ENCODE results near the gene PGAP3. TPM values are rescaled to one million over a fixed set of nuclear protein-coding genes. Genes with fewer than 3 reads are reported as not detected.

The PGAP3 gene
- polyA plus RNA-seq, 3 donors: 8.3 to 19.3 (median 9.2) TPM

DNA sequence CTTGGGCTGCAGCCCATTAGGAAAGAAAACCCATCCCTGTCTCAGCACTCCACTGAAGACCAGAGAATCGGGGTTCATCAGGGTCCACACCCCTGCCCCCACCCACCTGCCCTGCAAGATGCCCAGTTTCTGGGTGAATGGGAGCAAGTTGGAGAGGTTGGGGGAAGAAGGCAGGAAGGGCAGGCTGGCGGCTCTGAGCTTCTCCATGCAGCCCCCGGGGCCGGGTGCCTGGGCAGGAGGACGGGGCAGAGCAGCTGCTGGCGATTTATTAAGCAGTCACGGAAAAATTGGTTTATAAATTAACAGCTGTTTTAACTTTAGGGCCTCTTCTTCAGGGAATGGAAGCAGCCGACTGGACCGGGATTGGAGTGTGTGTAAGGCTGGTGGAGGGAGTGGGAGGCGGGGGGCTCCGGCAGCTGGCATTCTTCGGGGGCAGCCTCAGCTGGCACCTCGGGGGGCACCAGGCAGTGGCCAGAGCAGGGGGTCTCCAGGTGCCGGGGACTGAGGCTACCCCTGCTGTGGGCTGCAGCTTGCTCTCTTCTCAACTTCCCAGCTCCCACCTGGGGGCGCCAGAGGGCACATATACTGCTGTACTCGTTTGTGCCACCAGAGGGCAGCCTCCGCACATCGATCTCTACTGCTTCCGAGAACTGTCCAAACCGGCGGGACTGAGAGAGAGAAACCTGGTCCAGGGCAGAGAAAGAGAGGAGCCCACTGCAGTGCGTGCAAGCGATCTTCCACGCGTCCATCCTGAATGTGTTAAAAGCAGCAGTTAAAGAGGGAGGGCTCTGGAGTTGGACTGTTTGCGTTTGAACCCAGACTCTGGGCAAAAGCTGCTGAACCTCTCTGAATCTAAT is 66.1 kb downstream of the PGAP3 start:
- peaks cover 26% of the 10 kb centered on the region for H3K4me1 Mint-ChIP-seq
- DNase-seq: peak; percentile 79 to 86 (median 84)
- H3K36me3 Mint-ChIP-seq: no peaks in the 10 kb centered on the region
- peak overlapping the region; percentile 25 to 69 for H3K4me3 Mint-ChIP-seq
- intact Hi-C loops (cut with micrococcal nuclease): loop anchor here (1.0 to 5.0 kb wide), 7 partner anchors 13 to 133 kb away; partner anchors contain the start of genes MIEN1 (in 1 of the 2), PNMT (in 1 of the 2) and TCAP (in 1 of the 2)
- no peak overlapping the region for H3K9ac ChIP-seq (ENCODE audit: insufficient read depth, low read length, poor library complexity, severe bottlenecking)
- peak overlapping the region; percentile 45 for H3K4me2 ChIP-seq (replicated peaks; ENCODE audit: extremely low read depth, low read length, poor library complexity, severe bottlenecking)
- H3K79me2 ChIP-seq (ENCODE audit: insufficient read depth, low read length): no peaks in the 10 kb centered on the region
- peaks cover 17 to 61% of the 10 kb centered on the region in 2 donors for H3K27me3 ChIP-seq (ENCODE audit: control insufficient read depth in 2 of 2, insufficient read depth in 2 of 2, low read length in 2 of 2)
- peaks cover 52 to 80% (median 74%) of the 10 kb centered on the region in 3 donors for H3K27me3 Mint-ChIP-seq (ENCODE audit: low read depth in 3 of 3)
- peak overlapping the region; percentile 46 for H2AFZ ChIP-seq (ENCODE audit: insufficient read depth, low read depth, low read length, poor library complexity, severe bottlenecking)
- H3K4me1 ChIP-seq (ENCODE audit: control insufficient read depth in 1 of 2, insufficient read depth in 2 of 2, low read length in 2 of 2): peaks cover 20 to 29% of the 10 kb centered on the region in 2 donors
- peak overlapping the region in 3 of 7 donors; percentile 48 to 66 (median 64) for H3K27ac Mint-ChIP-seq
- H3K27ac ChIP-seq (ENCODE audit: low read depth in 1 of 2, low read length in 2 of 2): no peak overlapping the region
- TF ChIP-seq, protein P1, sequence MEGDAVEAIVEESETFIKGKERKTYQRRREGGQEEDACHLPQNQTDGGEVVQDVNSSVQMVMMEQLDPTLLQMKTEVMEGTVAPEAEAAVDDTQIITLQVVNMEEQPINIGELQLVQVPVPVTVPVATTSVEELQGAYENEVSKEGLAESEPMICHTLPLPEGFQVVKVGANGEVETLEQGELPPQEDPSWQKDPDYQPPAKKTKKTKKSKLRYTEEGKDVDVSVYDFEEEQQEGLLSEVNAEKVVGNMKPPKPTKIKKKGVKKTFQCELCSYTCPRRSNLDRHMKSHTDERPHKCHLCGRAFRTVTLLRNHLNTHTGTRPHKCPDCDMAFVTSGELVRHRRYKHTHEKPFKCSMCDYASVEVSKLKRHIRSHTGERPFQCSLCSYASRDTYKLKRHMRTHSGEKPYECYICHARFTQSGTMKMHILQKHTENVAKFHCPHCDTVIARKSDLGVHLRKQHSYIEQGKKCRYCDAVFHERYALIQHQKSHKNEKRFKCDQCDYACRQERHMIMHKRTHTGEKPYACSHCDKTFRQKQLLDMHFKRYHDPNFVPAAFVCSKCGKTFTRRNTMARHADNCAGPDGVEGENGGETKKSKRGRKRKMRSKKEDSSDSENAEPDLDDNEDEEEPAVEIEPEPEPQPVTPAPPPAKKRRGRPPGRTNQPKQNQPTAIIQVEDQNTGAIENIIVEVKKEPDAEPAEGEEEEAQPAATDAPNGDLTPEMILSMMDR (IDR thresholded peaks at IDR 0.05): peak; percentile 100
- no peak overlapping the region for H3K4me3 ChIP-seq (replicated peaks in 1 of 3; ENCODE audit: low read depth in 2 of 3, low read length in 3 of 3)
- no peaks in the 10 kb centered on the region for H3K9me3 ChIP-seq (replicated peaks in 1 of 2; ENCODE audit: control insufficient read depth in 1 of 2, insufficient read depth in 1 of 2, low read length in 2 of 2)
- H3K36me3 ChIP-seq (replicated peaks in 1 of 2; ENCODE audit: control insufficient read depth in 1 of 2, insufficient read depth in 2 of 2, low read length in 2 of 2): no peaks in the 10 kb centered on the region
- 12% methylated on average over 23 of the region's 26 CpGs for WGBS (ENCODE audit: insufficient coverage)
- peaks cover 0 to 5% (median 2%) of the 10 kb centered on the region in 7 donors for H3K9me3 Mint-ChIP-seq
- H4K20me1 ChIP-seq (ENCODE audit: insufficient read depth, low read length): no peaks in the 10 kb centered on the region

Small RNA genes lying within 50 kb of the gene (small RNA-seq; reads per million reads assigned to genes)
- not detected for gene MIR4728 (ENCODE audit: insufficient read length, low read depth)

Other genes starting within 250 kb of the PGAP3 start
- gene MED1, start 236.8 kb downstream of the PGAP3 start, polyA plus RNA-seq: 1 to 10 TPM; 5.0 to 9.1 (median 7.6) TPM
- 10 to 100 TPM in 1 of 3 donors, 1 to 10 TPM in 1, under 1 TPM in 1; 0.62 to 21.9 (median 1.3) TPM for gene CDK12, start 226.6 kb downstream of the PGAP3 start, polyA plus RNA-seq
- not detected for gene NEUROD2, start 80.1 kb downstream of the PGAP3 start, polyA plus RNA-seq
- gene PPP1R1B, start 61.1 kb downstream of the PGAP3 start, polyA plus RNA-seq: under 1 TPM in 1 of 3 donors, not detected in 2; 0.05 TPM
- 100 to 1,000 TPM in 1 of 3 donors, 10 to 100 TPM in 2; 35.1 to 114 (median 45.3) TPM for gene STARD3, start 50.9 kb downstream of the PGAP3 start, polyA plus RNA-seq
- gene TCAP, start 22.7 kb downstream of the PGAP3 start, polyA plus RNA-seq: 1 to 10 TPM in 1 of 3 donors, not detected in 2; 1.3 TPM
- gene PNMT, start 19.6 kb downstream of the PGAP3 start, polyA plus RNA-seq: not detected
- under 1 TPM in 2 of 3 donors, not detected in 1; 0.17 to 0.73 TPM for gene ERBB2, start 12.0 kb upstream of the PGAP3 start, polyA plus RNA-seq
- gene MIEN1, start 42.5 kb upstream of the PGAP3 start, polyA plus RNA-seq: 100 to 1,000 TPM in 2 of 3 donors, 10 to 100 TPM in 1; 61.7 to 141 (median 124) TPM
- gene GRB7, start 49.9 kb upstream of the PGAP3 start, polyA plus RNA-seq: not detected
- gene IKZF3, start 176.3 kb upstream of the PGAP3 start, polyA plus RNA-seq: under 1 TPM; 0.05 to 0.15 (median 0.05) TPM
- not detected for gene ZPBP2, start 180.1 kb upstream of the PGAP3 start, polyA plus RNA-seq
- gene GSDMB, start 230.6 kb upstream of the PGAP3 start, polyA plus RNA-seq: 1 to 10 TPM in 1 of 3 donors, not detected in 2; 9.6 TPM
- gene ORMDL3, start 239.5 kb upstream of the PGAP3 start, polyA plus RNA-seq: 10 to 100 TPM in 2 of 3 donors, 1 to 10 TPM in 1; 9.4 to 13.5 (median 11.8) TPM
- not detected for gene LRRC3C, start 239.7 kb upstream of the PGAP3 start, polyA plus RNA-seq

Measured in CD14-positive monocyte (primary cell).